HFF-Myc (cell line): ENCODE results near the gene KDM5B.
"Not testable (repeated sequence)": the region's sequence is repeated elsewhere in the genome, so short reads cannot be mapped to it uniquely, and the experiment has no call there.

Experiments used
- DNase-seq: peaks from one replicate; pipeline ENCODE4 v3.0.0-alpha.2; 2011; ENCODE audit warnings: low read depth; ENCODE audit errors: extremely low read depth
- H3K4me3 ChIP-seq: replicated peaks from 2 replicates; pipeline ENCODE4 v1.5.1; 2011; ENCODE audit warnings: low read depth, mild to moderate bottlenecking, control low read depth, low read length
- TF ChIP-seq, protein P1 (sequence below): IDR thresholded peaks from 2 replicates; pipeline ENCODE4 v1.5.1; 2012; ENCODE audit warnings: mild to moderate bottlenecking, low read depth, low read length, control low read depth; ENCODE audit errors: missing control alignments

Gene KDM5B

DNA sequence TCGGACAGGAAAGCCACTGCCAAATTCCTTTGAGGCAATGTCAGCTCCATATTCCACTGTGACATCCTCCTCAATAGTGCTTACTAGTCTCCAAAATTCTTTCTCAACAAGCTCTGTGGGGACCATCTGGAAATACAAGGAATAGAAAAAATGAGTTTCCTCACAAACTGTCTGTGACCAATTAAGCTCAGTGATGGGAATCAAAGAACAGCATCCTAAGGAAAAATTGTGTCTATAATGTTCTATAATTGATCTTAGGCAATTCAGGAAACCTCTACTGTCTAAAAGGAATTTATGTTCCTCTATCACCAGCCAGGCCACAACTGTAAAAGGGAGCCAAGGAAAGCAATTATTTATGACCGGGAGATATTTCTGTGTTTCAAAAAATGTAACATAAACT, 51.8 kb downstream of the KDM5B start:
- TF ChIP-seq, protein P1, sequence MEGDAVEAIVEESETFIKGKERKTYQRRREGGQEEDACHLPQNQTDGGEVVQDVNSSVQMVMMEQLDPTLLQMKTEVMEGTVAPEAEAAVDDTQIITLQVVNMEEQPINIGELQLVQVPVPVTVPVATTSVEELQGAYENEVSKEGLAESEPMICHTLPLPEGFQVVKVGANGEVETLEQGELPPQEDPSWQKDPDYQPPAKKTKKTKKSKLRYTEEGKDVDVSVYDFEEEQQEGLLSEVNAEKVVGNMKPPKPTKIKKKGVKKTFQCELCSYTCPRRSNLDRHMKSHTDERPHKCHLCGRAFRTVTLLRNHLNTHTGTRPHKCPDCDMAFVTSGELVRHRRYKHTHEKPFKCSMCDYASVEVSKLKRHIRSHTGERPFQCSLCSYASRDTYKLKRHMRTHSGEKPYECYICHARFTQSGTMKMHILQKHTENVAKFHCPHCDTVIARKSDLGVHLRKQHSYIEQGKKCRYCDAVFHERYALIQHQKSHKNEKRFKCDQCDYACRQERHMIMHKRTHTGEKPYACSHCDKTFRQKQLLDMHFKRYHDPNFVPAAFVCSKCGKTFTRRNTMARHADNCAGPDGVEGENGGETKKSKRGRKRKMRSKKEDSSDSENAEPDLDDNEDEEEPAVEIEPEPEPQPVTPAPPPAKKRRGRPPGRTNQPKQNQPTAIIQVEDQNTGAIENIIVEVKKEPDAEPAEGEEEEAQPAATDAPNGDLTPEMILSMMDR, result no peak
- DNase-seq, result no peak
- no peak overlapping the region for H3K4me3 ChIP-seq

DNA sequence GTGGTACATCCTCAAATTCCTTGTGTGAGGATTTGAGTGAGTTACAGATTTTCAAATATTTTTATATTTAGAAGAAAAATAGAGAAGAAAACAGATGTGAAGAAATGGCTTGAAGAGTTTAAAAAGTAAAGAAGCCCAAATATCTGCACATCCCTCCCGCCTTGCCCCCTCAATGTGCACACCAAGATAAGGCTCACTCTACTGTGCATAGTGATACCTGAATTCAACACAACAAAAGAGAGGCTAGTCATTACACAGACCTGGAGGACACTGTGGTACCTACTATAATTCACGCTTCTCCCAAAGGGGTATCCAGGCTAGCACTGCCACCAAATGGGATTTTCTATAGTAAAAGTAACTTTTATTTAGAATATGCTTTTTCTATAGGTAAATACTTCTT, 53.9 kb downstream of the KDM5B start:
- no peak overlapping the region for H3K4me3 ChIP-seq
- TF ChIP-seq, protein P1, result no peak
- no peak for DNase-seq

DNA sequence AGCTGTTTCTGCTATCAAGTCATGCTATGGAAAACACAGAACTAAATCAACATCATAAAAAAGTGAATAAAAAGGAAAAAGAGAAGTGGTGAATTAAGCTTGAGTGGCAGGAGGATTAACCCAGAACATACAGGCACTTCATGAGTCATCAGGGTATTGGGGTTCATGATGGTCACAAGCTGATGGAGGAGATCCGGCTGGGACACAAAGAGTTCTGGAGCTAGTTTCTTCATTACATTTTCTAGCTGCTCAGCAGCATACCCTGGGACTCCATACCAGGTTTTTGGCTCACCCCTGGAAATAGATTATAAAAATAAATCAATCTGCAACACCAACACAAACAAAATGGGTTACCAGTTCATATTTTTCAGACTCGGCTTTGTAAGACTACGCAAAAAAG, 55.4 kb downstream of the KDM5B start:
- no peak overlapping the region for H3K4me3 ChIP-seq
- TF ChIP-seq, protein P1, result no peak
- DNase-seq, result no peak

DNA sequence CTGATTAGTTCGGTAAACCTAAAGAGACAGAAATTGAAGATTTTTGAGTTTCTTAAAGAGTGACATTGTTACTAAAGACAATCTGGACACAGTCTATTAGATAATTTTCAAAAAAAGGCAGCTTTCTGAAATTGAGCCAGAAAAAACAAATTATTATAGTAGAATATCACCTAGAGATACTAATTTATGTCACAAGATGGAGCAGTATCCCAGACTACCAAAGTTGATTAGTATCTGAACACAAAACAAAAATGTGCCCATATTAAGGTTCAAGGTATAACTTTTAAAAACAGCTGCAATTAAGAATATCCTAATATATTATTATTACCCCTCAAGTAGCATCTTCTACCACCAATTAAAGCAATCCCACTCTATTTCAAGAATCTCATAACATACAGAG, 57.5 kb downstream of the KDM5B start:
- no peak overlapping the region for H3K4me3 ChIP-seq
- DNase-seq, result no peak
- TF ChIP-seq, protein P1, result no peak

DNA sequence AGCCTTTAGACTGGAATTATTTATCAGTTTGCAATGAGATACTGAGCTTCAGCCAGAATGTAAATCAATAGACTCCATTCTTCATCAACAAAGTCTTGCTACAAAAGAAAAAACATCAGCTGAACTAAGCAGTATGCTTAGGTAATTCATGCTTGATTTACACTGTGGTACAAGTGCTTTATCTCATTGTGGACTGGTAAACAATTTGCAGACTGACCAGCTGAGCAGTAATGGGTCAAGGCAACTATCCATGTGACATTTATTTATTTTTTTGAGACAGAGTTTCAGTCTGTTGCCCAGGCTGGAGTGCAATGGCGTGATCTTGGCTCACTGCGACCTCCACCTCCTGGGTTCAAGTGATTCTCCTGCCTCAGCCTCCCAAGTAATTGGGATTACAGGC, 58.2 kb downstream of the KDM5B start:
- no peak overlapping the region for H3K4me3 ChIP-seq
- TF ChIP-seq, protein P1, result no peak
- no peak for DNase-seq

DNA sequence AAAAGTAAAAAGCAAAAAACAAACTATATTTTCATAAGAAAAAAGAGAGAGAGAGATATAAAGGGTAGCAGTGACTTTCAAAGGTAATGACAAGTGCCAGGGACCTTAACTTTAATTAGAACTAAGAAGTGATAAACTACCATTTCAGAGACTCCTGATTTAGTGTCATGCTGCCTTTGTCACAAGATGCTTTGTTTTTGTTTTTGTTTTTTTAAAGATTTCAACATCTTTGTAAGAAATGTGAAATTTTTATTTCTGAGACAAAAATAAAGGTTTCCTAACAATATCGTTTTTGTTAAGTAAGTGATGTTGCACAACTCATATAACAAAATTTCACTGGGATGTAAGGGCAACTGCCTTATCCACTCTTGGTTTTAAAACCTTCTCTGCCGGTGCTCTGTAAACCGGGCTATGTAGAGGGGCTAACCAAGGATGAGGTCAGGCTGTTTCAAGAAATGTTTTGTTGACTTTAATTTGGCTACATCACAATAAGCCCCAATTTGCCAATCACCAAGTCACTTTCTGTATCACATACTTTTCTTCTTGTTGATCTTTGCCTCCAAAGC, 62.8 kb downstream of the KDM5B start:
- no peak for DNase-seq
- TF ChIP-seq, protein P1, result no peak
- no peak overlapping the region for H3K4me3 ChIP-seq

DNA sequence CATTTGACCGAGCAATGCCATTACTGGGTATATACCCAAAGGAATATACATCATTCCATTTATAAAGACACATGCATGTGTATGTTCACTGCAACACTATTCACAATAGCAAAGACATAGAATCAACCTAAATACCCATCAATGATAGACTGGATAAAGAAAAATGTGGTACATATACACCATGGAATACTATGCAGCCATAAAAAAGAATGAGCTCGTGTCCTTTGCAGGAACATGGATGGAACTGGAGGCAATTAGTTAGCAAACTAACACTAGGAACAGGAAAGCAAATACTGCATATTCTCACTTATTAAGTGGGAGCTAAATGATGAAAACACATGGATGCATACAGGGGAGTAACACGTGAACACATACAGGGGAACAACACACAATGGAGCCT, 63.5 kb downstream of the KDM5B start:
- H3K4me3 ChIP-seq, DNase-seq: not testable (repeated sequence)
